Measurements from ENCODE around the gene C16orf96. TPM values are rescaled to one million over a fixed set of nuclear protein-coding genes. Genes with fewer than 3 reads are reported as not detected.

The C16orf96 gene
- total RNA-seq, 1 donor: not detected

DNA sequence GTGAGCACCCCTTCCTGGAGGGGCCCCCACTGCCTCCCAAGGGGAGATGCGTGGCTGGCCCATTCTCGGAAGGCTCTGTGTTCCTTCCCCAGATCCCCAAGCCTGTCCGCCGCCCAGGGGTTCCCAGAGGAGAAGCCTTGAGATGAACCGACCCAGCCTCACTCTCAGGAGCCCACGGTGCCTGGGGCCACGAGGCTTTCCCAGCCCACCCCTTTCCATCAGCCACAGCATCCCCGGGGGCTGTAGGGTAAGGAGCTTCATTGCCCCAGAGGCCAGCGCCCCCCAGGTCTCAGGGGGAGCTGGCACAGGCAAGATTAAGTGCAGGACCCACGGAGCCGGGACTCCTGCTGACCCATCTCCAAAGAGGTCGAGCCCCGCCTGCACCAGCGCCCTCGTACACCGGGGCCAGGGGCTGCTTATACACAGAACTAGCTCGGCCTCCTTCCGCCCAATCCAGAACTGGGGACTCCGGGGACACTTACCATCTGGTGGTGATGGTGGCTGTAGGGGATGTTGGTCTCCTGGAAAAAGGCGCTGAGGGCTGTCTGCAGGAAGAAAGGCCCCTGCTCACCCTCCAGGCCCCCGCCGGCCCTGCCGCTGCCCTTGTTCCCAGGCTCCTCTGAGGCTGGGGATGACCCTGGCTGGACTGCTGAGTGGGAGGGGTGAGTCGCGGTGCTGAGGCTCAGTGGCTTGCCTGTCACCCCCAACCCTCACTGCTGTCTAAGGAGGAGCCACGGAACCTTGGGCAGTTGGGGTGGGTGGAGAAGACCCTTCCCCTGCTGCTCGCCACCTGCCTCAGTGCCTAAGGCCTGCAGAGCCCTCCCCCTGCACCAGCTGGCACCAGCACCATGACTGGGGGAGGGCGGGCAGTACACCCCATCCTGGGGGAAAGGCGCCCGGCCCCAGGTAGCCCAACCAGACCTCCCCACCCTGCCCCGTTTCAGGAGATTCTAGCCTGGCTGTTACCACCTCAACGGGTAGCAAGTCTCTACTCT lies 54.2 kb downstream of the C16orf96 start:
- DNase-seq (ENCODE audit: low read depth): no peak
- H3K4me3 ChIP-seq (ENCODE audit: low read depth, low read length): no peak overlapping the region
- TF ChIP-seq, protein P1, sequence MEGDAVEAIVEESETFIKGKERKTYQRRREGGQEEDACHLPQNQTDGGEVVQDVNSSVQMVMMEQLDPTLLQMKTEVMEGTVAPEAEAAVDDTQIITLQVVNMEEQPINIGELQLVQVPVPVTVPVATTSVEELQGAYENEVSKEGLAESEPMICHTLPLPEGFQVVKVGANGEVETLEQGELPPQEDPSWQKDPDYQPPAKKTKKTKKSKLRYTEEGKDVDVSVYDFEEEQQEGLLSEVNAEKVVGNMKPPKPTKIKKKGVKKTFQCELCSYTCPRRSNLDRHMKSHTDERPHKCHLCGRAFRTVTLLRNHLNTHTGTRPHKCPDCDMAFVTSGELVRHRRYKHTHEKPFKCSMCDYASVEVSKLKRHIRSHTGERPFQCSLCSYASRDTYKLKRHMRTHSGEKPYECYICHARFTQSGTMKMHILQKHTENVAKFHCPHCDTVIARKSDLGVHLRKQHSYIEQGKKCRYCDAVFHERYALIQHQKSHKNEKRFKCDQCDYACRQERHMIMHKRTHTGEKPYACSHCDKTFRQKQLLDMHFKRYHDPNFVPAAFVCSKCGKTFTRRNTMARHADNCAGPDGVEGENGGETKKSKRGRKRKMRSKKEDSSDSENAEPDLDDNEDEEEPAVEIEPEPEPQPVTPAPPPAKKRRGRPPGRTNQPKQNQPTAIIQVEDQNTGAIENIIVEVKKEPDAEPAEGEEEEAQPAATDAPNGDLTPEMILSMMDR (IDR thresholded peaks at IDR 0.05; ENCODE audit: insufficient read depth, low read depth, low read length): no peak

DNA sequence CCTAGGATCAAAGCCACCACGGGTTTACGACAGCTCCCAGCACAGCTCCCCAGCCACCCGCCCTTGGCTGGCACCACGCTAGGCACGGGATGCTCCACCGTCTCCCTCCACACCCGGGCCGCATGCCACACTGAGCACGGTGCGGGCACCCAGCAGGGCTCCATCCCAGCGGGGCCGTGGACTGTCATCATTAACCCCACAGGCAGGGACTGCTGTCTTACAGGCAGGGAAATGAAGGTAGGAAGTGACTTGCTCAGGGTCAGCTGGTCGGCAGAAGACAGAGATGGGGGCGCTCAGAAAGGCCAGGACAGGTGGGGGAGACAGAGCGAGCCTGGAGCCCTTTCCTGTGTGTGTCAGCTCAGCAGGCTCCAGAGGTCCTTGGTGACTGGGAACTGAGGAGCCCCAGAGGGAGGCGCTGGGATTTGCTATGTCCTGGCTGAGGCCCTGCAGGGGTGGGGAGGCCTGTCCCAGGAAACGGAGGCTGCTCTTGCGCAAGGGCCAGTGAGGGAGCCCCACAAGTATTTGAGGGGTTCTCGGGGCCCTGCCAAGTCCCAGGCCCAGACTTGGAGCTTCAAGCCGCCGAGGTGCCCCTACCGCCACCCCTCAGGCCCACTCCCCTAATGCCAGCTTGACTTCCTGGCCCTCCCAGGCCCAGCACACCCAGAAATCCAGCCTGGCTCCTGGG lies 55.3 kb downstream of the C16orf96 start:
- peak overlapping the region; percentile 15 for H3K4me3 ChIP-seq (ENCODE audit: low read depth, low read length)
- TF ChIP-seq, protein P1 (IDR thresholded peaks at IDR 0.05; ENCODE audit: insufficient read depth, low read depth, low read length): no peak
- DNase-seq (ENCODE audit: low read depth): peak; percentile 78

DNA sequence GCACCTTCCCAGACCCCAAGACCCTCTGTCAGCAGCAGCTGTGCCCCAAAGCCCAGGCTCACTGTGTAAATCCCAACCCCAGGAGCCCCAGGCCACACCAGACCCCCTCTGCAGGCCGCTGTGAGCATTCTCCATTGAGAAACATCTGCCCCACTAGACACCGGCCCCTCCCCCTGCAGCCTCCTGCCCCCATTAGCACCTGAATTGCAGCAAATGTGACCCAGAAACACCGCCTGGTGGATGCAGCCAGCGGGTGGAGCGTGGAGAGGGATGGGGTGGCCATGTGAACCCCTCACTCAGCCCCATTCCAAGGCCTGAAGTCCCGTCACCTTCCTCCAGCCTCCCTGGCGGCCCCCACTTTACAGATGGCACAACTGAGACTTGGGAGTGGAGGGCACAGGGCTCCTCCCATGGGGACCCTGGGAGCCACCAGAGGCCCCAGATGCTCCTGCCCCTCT lies 56.4 kb downstream of the C16orf96 start:
- peak overlapping the region; percentile 64 for H3K4me3 ChIP-seq (ENCODE audit: low read depth, low read length)
- TF ChIP-seq, protein P1 (IDR thresholded peaks at IDR 0.05; ENCODE audit: insufficient read depth, low read depth, low read length): no peak
- DNase-seq (ENCODE audit: low read depth): no peak

DNA sequence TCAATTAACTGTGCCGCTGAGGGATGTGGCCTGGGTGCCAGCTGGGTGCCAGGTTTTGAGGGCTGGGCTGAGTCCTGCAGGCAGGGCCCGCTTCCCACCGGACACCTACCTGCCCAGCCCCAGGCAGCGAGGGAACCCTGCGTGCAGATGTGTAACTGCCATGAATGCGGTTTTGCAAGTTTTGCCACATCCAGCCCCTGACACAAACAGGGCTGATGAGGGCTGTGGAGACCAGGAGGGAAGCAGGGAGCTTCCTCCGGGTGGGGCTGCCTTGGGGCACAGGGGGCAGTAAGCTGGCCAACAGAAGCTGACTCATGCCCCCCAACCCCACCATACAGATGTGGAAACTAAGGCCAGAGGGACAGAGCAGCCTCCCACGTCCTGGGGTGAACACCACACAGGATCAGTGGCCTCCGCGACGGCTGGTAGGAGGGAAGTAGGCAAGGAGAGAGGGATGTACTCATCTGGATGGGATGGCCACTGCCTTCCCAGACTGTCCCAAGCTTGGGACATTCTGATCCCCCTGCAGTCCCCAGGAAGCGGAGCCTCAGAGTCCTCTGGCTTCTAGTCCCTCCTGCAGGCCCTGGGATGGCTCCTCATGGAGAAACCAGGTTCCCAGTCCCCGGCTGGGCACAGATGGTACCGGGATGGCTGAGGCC lies 57.0 kb downstream of the C16orf96 start:
- TF ChIP-seq, protein P1 (IDR thresholded peaks at IDR 0.05; ENCODE audit: insufficient read depth, low read depth, low read length): no peak
- H3K4me3 ChIP-seq (ENCODE audit: low read depth, low read length): peak overlapping the region; percentile 64

DNA sequence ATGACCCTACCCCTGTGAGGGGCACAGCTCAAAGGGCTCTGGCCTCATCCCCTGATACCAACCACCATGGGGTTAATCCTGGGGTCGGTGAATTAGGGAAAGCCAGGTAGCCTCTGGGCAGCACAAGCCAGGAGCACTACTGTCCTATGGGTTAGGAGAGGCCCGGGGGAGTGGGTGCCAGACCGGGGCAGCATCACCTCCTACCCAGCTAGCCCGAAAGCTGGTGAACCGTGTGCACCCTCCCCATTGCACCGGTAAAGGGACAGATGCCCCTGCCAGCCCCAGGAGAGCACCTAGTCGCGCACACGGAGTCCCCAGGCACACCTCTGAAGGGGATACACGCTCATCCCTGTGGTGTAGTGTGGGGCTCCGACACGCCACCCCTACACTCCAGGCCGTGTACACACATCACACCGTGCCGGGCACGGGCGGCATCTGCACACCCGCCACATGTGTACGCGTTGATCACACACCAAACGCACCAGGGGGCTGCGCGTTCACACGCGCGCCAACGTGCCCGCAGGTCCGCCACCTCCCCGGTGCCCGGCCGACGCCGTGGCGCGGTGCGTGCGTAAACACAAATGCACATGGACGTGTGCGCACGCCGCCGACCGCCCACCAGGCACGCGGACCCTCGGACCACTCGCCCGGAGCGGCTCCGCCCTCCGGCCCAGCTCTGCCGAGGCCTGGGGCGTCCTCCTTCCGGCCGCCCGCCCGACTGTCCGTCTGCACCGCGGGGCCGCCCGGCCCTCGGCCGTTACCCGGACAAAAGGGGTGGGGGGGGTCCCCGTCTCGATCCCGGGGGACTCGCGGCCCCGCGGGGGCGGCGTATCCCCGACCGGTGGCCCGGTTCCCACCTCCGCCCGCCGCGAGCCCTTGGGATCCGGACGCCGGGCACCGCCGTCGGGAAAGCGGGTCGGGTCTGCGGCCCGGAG lies 57.8 kb downstream of the C16orf96 start:
- peak; percentile 44 for DNase-seq (ENCODE audit: low read depth)
- H3K4me3 ChIP-seq (ENCODE audit: low read depth, low read length): peak overlapping the region; percentile 64
- TF ChIP-seq, protein P1 (IDR thresholded peaks at IDR 0.05; ENCODE audit: insufficient read depth, low read depth, low read length): no peak

More for the DNA sequence above, 57.0 kb downstream of the C16orf96 start:
- no peak for DNase-seq (ENCODE audit: low read depth)

Data from fibroblast of villous mesenchyme (primary cell).